Endothelial cell of umbilical vein (primary cell): ENCODE results near the gene KMT2B. TPM values are rescaled to one million over a fixed set of nuclear protein-coding genes. Genes with fewer than 3 reads are reported as not detected.

Experiments used
- BruUV-seq: library from RNA; stranded (reverse); fragments of 400-500 nt; replicated peaks from 2 replicates; lab custom pipeline; 2021; lab: Mats Ljungman, UMichigan
- CTCF ChIA-PET: fragments of 300-600, 350-600 bp; sonication (Branson Sonifier 250); formaldehyde crosslinking; loops from one replicate; lab custom pipeline; 2021; ENCODE audit warnings: antibody characterized with exemption, inconsistent platforms; lab: Charles Lee
- POLR2A ChIA-PET: fragments of 300-600, 350-600 bp; sonication (Branson Sonifier 250); formaldehyde crosslinking; loops from one replicate; lab custom pipeline; 2021; ENCODE audit warnings: antibody characterized with exemption, inconsistent platforms; lab: Charles Lee
- DNase-seq: peaks from one replicate; pipeline ENCODE4 v3.0.0-alpha.2; 2011; ENCODE audit warnings: low read depth, low spot score
- FAIRE-seq: peaks from 2 replicates; lab custom pipeline; 2011; peaks lifted over from hg19 to GRCh38; lab: Jason Lieb, UNC
- H2AFZ ChIP-seq: 2 replicates; pipeline ENCODE4 v1.6.0; 2012; ENCODE audit warnings: low read depth, low read length, control low read depth, inconsistent platforms
- H3K27ac ChIP-seq: 2 replicates; pipeline ENCODE4 v1.5.1; 2011; ENCODE audit warnings: low read depth, mild to moderate bottlenecking, control low read depth, low read length, moderate library complexity; ENCODE audit not compliant: insufficient read depth
- H3K27me3 ChIP-seq, 2 experiments: 2 replicates each; pipeline versions ENCODE4 v1.6.0 to v1.6.1; 2011; ENCODE audit warnings: low read length in 2 of 2, mixed read lengths in 1 of 2; ENCODE audit not compliant: control insufficient read depth in 2 of 2, insufficient read depth in 2 of 2
- H3K36me3 ChIP-seq, 2 experiments: 2 replicates in 1 of 2; 3 replicates in 1 of 2; pipeline ENCODE4 v1.5.1; 2011; ENCODE audit warnings: low read length in 2 of 2, mild to moderate bottlenecking in 1 of 2, moderate library complexity in 1 of 2; ENCODE audit not compliant: control insufficient read depth in 2 of 2, insufficient read depth in 2 of 2; ENCODE audit errors: extremely low read depth in 1 of 2
- H3K4me1 ChIP-seq: 3 replicates; pipeline ENCODE4 v1.5.1; 2011; ENCODE audit warnings: mild to moderate bottlenecking, low read length; ENCODE audit not compliant: control insufficient read depth, insufficient read depth; ENCODE audit errors: extremely low read depth
- H3K4me2 ChIP-seq: 2 replicates; pipeline ENCODE4 v1.6.1; 2011; ENCODE audit warnings: low read length, control low read depth, mixed read lengths; ENCODE audit not compliant: insufficient read depth
- H3K4me3 ChIP-seq, 3 experiments: fragments of 200-600 bp in 1 of 3; sonication (generic), shearing (Covaris generic) in 1 of 3; replicated peaks in 1 of 3; 2 replicates each; pipeline ENCODE4 v1.5.1; 2011 to 2016; ENCODE audit warnings: control low read depth in 3 of 3, low read length in 3 of 3, mild to moderate bottlenecking in 2 of 3, inconsistent platforms in 1 of 3, low read depth in 1 of 3, moderate library complexity in 1 of 3; ENCODE audit not compliant: insufficient read depth in 1 of 3
- H3K79me2 ChIP-seq: 2 replicates; pipeline ENCODE4 v1.6.0; 2012; ENCODE audit warnings: low read length, inconsistent platforms; ENCODE audit not compliant: control insufficient read depth, insufficient read depth
- H3K9ac ChIP-seq: replicated peaks from 2 replicates; pipeline ENCODE3; 2011; ENCODE audit warnings: low read length, control low read depth; ENCODE audit not compliant: insufficient read depth; ENCODE audit errors: extremely low read depth
- H3K9me1 ChIP-seq: replicated peaks from 3 replicates; pipeline ENCODE4 v1.6.0; 2011; ENCODE audit warnings: mild to moderate bottlenecking, low read length; ENCODE audit not compliant: control insufficient read depth, insufficient read depth; ENCODE audit errors: extremely low read depth
- H3K9me3 ChIP-seq: replicated peaks from 2 replicates; pipeline ENCODE4 v1.5.1; 2012; ENCODE audit warnings: low read length, inconsistent platforms; ENCODE audit not compliant: control insufficient read depth, insufficient read depth
- H4K20me1 ChIP-seq: replicated peaks from 2 replicates; pipeline ENCODE3; 2011; ENCODE audit warnings: mild to moderate bottlenecking, low read length; ENCODE audit not compliant: control insufficient read depth, insufficient read depth; ENCODE audit errors: extremely low read depth
- CTCF ChIP-seq, 2 donors: IDR thresholded peaks; 1 replicate in 1 of 2; 2 replicates in 1 of 2; pipeline ENCODE4 v1.5.1; 2011; ENCODE audit warnings: low read length in 2 of 2, mild to moderate bottlenecking in 2 of 2, moderate library complexity in 2 of 2, control low read depth in 1 of 2, inconsistent platforms in 1 of 2, low read depth in 1 of 2; ENCODE audit not compliant: insufficient read depth in 1 of 2; ENCODE audit errors: extremely low read depth in 1 of 2
- EZH2 ChIP-seq: IDR thresholded peaks from 2 replicates; pipeline ENCODE4 v1.6.1; 2012; ENCODE audit warnings: borderline replicate concordance, low read depth, mild to moderate bottlenecking, moderate library complexity, low read length, inconsistent platforms; ENCODE audit not compliant: severe bottlenecking
- FOS ChIP-seq: IDR thresholded peaks from 2 replicates; pipeline ENCODE4 v1.6.1; 2011; ENCODE audit warnings: mild to moderate bottlenecking, low read length, moderate library complexity, borderline replicate concordance; ENCODE audit not compliant: insufficient read depth
- JUN ChIP-seq: IDR thresholded peaks from 2 replicates; pipeline ENCODE4 v1.6.1; 2011; ENCODE audit warnings: borderline replicate concordance, low read depth; ENCODE audit not compliant: insufficient read length, insufficient read depth
- MYC ChIP-seq: IDR thresholded peaks from one replicate; pipeline ENCODE4 v1.6.1; 2011; ENCODE audit warnings: mild to moderate bottlenecking, low read depth, low read length
- POLR2AphosphoS5 ChIP-seq: IDR thresholded peaks from 2 replicates; pipeline ENCODE4 v1.6.1; 2012; ENCODE audit warnings: low read depth, mild to moderate bottlenecking, control low read depth, low read length, moderate library complexity; ENCODE audit not compliant: insufficient read depth
- dilution Hi-C: fragments of 300-500 bp; cut with MboI; formaldehyde crosslinking; loops from one replicate; pipeline ENCODE4 v1.15.0; 2019; ENCODE audit warnings: low sequenced_read_pairs; ENCODE audit not compliant: extremely low pct_ligation_motif_present
- intact Hi-C: fragments of 100-400 bp; cut with micrococcal nuclease; formaldehyde crosslinking; loops from one replicate; pipeline ENCODE4 v1.10.0; 2022
- polyA plus RNA-seq, 4 experiments: library from polyadenylated mRNA; depleted of rRNA in 3 of 4; stranded (reverse) in 3 of 4; unstranded in 1 of 4; fragments of >200 nt; gene quantifications; 2 replicates each; pipeline versions ENCODE4 v1.2.1 to v1.2.3, GENCODE V29; 2011 to 2012; ENCODE audit warnings: missing spikeins in 1 of 4
- total RNA-seq: library from RNA; stranded (reverse); gene quantifications from 2 replicates; pipeline ENCODE4 v1.2.3, GENCODE V29; 2021

The KMT2B gene
- total and polyA plus RNA-seq, 2 donors (not counting 3 experiments of a cell fraction or from before 2014, with no cell fraction given) = 28.4 to 37.2 TPM

- Histone ChIP-seq H3K9ac (no peak overlapping the region), H3K4me2 (no peak overlapping the region), H2AFZ (no peak overlapping the region), H3K9me3 (no peaks in the 10 kb centered on the region), H3K9me1 (no peaks in the 10 kb centered on the region), H3K4me1 (peaks cover 11% of the 10 kb centered on the region), H3K27ac (no peak overlapping the region), H3K4me3 (no peak overlapping the region), H3K79me2 (no peaks in the 10 kb centered on the region), H3K36me3 (no peaks in the 10 kb centered on the region), H4K20me1 (no peaks in the 10 kb centered on the region), H3K27me3 (no peaks in the 10 kb centered on the region)
- FAIRE-seq (no peak), DNase-seq (no peak)
- intact Hi-C loops (no loop called here), dilution Hi-C loops (no loop called here)
- ChIA-PET CTCF (interaction anchor here (1.4 to 2.2 kb wide), 3 partner anchors 11 to 18 kb away, joined by 4 to 11 read pairs (median 5); no protein-coding TSS in a partner anchor), POLR2A (no interaction called here)
- no TSS peak for BruUV-seq
- TF ChIP-seq EZH2 (no peak), JUN (no peak), POLR2AphosphoS5 (no peak), FOS (no peak), CTCF (IDR thresholded peaks at IDR 0.05; ENCODE audit: extremely low read depth in 1 of 2, insufficient read depth in 1 of 2, low read depth in 1 of 2, low read length in 2 of 2) (no peak), MYC (no peak)
Measured at GRCh38 chr19:35712567-35713505, 5.0 kb upstream of the KMT2B start.
